Neuronal stem cell (in vitro differentiated cells): ENCODE measurements around the gene THOC6.

Source experiments
- DNase-seq: peaks from one replicate; pipeline ENCODE4 v3.0.0-alpha.2; 2013; ENCODE audit warnings: low spot score
- H2AFZ ChIP-seq: one replicate; pipeline ENCODE4 v1.6.1; 2013; ENCODE audit warnings: mild to moderate bottlenecking, low read length, inconsistent platforms
- H2AK5ac ChIP-seq: 2 replicates; pipeline ENCODE4 v1.6.1; 2013; ENCODE audit warnings: low read depth, mild to moderate bottlenecking, inconsistent platforms, low read length, moderate library complexity, mixed read lengths
- H2BK120ac ChIP-seq: 2 replicates; pipeline ENCODE4 v1.6.1; 2013; ENCODE audit warnings: low read depth, mild to moderate bottlenecking, inconsistent platforms, low read length, moderate library complexity, mixed read lengths
- H2BK12ac ChIP-seq: one replicate; pipeline ENCODE4 v1.6.1; 2013; ENCODE audit warnings: low read length, inconsistent platforms
- H2BK15ac ChIP-seq: 2 replicates; pipeline ENCODE4 v1.6.1; 2013; ENCODE audit warnings: mild to moderate bottlenecking, low read length, inconsistent platforms, mixed read lengths
- H2BK5ac ChIP-seq: one replicate; pipeline ENCODE4 v1.6.1; 2013; ENCODE audit warnings: inconsistent platforms, mild to moderate bottlenecking, low read length, moderate library complexity
- H3K14ac ChIP-seq: one replicate; pipeline ENCODE4 v1.6.1; 2013; ENCODE audit warnings: low read length, inconsistent platforms
- H3K18ac ChIP-seq: 2 replicates; pipeline ENCODE4 v1.6.1; 2013; ENCODE audit warnings: low read length, inconsistent platforms
- H3K23ac ChIP-seq: 2 replicates; pipeline ENCODE4 v1.6.1; 2013; ENCODE audit warnings: low read depth, mild to moderate bottlenecking, mixed read lengths, low read length, inconsistent platforms; ENCODE audit not compliant: poor library complexity
- H3K27ac ChIP-seq: replicated peaks from 3 replicates; pipeline ENCODE4 v1.5.1; 2013; ENCODE audit warnings: low read length, inconsistent platforms
- H3K27me3 ChIP-seq, 3 experiments: 2 replicates each; pipeline ENCODE4 v1.6.1; 2013; ENCODE audit warnings: low read length in 3 of 3, mild to moderate bottlenecking in 2 of 3, inconsistent platforms in 1 of 3, low read depth in 1 of 3, mixed read lengths in 1 of 3, moderate library complexity in 1 of 3; ENCODE audit not compliant: control insufficient read depth in 3 of 3, insufficient read depth in 3 of 3
- H3K36me3 ChIP-seq, 2 donors: replicated peaks in 1 of 2; 2 replicates each; pipeline ENCODE4 v1.6.1; 2013; ENCODE audit warnings: low read length in 2 of 2; ENCODE audit not compliant: control insufficient read depth in 2 of 2, insufficient read depth in 2 of 2
- H3K4ac ChIP-seq: 2 replicates; pipeline ENCODE4 v1.6.1; 2013; ENCODE audit warnings: inconsistent platforms, mild to moderate bottlenecking, low read length, moderate library complexity
- H3K4me1 ChIP-seq, 2 donors: 1 replicate in 1 of 2; 2 replicates in 1 of 2; pipeline ENCODE4 v1.6.1; 2013; ENCODE audit warnings: low read length in 2 of 2, low read depth in 1 of 2; ENCODE audit not compliant: control insufficient read depth in 2 of 2, insufficient read depth in 1 of 2
- H3K4me2 ChIP-seq: one replicate; pipeline ENCODE4 v1.6.1; 2013; ENCODE audit warnings: mild to moderate bottlenecking, low read length, inconsistent platforms; ENCODE audit not compliant: insufficient read depth, poor library complexity, severe bottlenecking
- H3K4me3 ChIP-seq, 2 donors: 2 replicates each; pipeline ENCODE4 v1.5.1; 2013; ENCODE audit warnings: low read length in 2 of 2, mild to moderate bottlenecking in 2 of 2, inconsistent platforms in 1 of 2, moderate library complexity in 1 of 2
- H3K79me1 ChIP-seq: one replicate; pipeline ENCODE4 v1.6.1; 2013; ENCODE audit warnings: low read depth, mild to moderate bottlenecking, inconsistent platforms, low read length, moderate library complexity
- H3K9ac ChIP-seq: one replicate; pipeline ENCODE4 v1.6.1; 2013; ENCODE audit warnings: mild to moderate bottlenecking, low read depth, low read length, inconsistent platforms; ENCODE audit not compliant: poor library complexity
- H3K9me3 ChIP-seq, 2 donors: replicated peaks in 1 of 2; 2 replicates each; pipeline versions ENCODE3 to v1.6.1; 2013; ENCODE audit warnings: low read length in 2 of 2, mild to moderate bottlenecking in 2 of 2, inconsistent platforms in 1 of 2, low read depth in 1 of 2, mixed read lengths in 1 of 2, moderate library complexity in 1 of 2; ENCODE audit not compliant: control insufficient read depth in 2 of 2, insufficient read depth in 1 of 2
- H4K8ac ChIP-seq: one replicate; pipeline ENCODE4 v1.6.1; 2013; ENCODE audit warnings: low read depth, mild to moderate bottlenecking, inconsistent platforms, low read length, moderate library complexity
- H4K91ac ChIP-seq: one replicate; pipeline ENCODE4 v1.6.1; 2013; ENCODE audit warnings: low read length, low read depth, mild to moderate bottlenecking, inconsistent platforms; ENCODE audit not compliant: poor library complexity
- WGBS, 2 donors: extraction: QIAGEN DNeasy Blood & Tissue Kit; methylation state at CpG; one replicate each; pipeline ENCODE4 v1.1.7; 2013; ENCODE audit warnings: missing lambda C conversion rate in 2 of 2, mixed read lengths in 1 of 2; ENCODE audit not compliant: insufficient read length in 2 of 2, insufficient replicate concordance in 1 of 2; ENCODE audit errors: extremely low coverage in 2 of 2; 5-methylcytosine and 5-hydroxymethylcytosine counted together

The THOC6 gene

GRCh38 chr16:2976201-2976600 is 47.6 kb upstream of the THOC6 start:
- H3K4me2 ChIP-seq, result no peak overlapping the region
- WGBS, 2 donors, result no CpG with 5 or more reads among the region's 7 CpGs
- H3K36me3 ChIP-seq, result peaks cover 31 to 76% of the 10 kb centered on the region in 2 donors

DNA sequence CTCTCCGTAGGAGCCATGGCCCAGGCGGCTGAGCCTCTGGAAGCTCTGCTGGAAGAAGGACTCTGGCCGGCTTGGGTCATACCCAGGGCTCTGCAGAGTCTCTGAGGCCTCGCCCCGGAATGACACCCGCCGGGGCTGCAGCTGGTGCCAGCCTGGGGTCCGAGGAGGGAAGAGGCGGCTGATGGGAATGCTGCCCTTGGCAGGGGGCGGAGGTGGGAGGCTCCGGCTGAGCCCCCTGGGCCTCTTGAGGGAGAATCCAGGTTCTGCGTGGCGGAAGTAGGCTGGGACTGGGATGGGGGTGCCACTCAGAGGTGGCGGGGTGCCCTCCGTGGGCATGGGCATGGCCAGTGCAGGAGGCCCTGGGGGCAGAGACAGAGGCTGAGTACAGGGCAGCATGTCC is 47.2 kb upstream of the THOC6 start:
- no peak overlapping the region for H3K9ac ChIP-seq
- H3K18ac ChIP-seq, result no peak overlapping the region
- H3K4ac ChIP-seq, result no peak overlapping the region
- no peak overlapping the region for H3K4me2 ChIP-seq
- WGBS, 2 donors, result no CpG with 5 or more reads among the region's 15 CpGs
- no peak overlapping the region for H4K91ac ChIP-seq
- no peak overlapping the region for H2BK5ac ChIP-seq
- no peak for DNase-seq
- peaks cover 29 to 71% of the 10 kb centered on the region in 2 donors for H3K36me3 ChIP-seq
- peaks cover 9% of the 10 kb centered on the region for H3K79me1 ChIP-seq
- no peak overlapping the region for H2AK5ac ChIP-seq
- H4K8ac ChIP-seq, result no peak overlapping the region
- H3K14ac ChIP-seq, result no peak overlapping the region
- H3K23ac ChIP-seq, result no peak overlapping the region
- H3K27me3 ChIP-seq, result no peaks in the 10 kb centered on the region
- H2AFZ ChIP-seq, result no peak overlapping the region
- no peak overlapping the region for H2BK12ac ChIP-seq
- H3K9me3 ChIP-seq, result no peaks in the 10 kb centered on the region
- no peak overlapping the region for H2BK15ac ChIP-seq
- no peak overlapping the region for H2BK120ac ChIP-seq
- peaks cover 10 to 15% of the 10 kb centered on the region in 2 donors for H3K4me1 ChIP-seq
- no peak overlapping the region for H3K27ac ChIP-seq
- no peak overlapping the region for H3K4me3 ChIP-seq

More at GRCh38 chr16:2976201-2976600, 47.6 kb upstream of the THOC6 start:
- H3K23ac ChIP-seq, result no peak overlapping the region
- H3K4ac ChIP-seq, result no peak overlapping the region
- no peak overlapping the region for H3K18ac ChIP-seq
- H4K91ac ChIP-seq, result no peak overlapping the region
- H2AK5ac ChIP-seq, result no peak overlapping the region
- no peak overlapping the region for H2BK5ac ChIP-seq
- H2BK12ac ChIP-seq, result no peak overlapping the region
- no peak overlapping the region for H3K9ac ChIP-seq
- no peak overlapping the region for H3K14ac ChIP-seq
- H3K27ac ChIP-seq, result no peak overlapping the region
- no peak for DNase-seq
- H3K4me3 ChIP-seq, result no peak overlapping the region
- no peak overlapping the region for H2BK15ac ChIP-seq
- H4K8ac ChIP-seq, result no peak overlapping the region
- H3K4me1 ChIP-seq, result peaks cover 7 to 10% of the 10 kb centered on the region in 2 donors
- H3K79me1 ChIP-seq, result peaks cover 10% of the 10 kb centered on the region
- no peaks in the 10 kb centered on the region for H3K9me3 ChIP-seq
- no peaks in the 10 kb centered on the region for H3K27me3 ChIP-seq
- H2BK120ac ChIP-seq, result no peak overlapping the region
- H2AFZ ChIP-seq, result no peak overlapping the region

- no peak overlapping the region for H3K14ac ChIP-seq
- H3K4me2 ChIP-seq, result no peak overlapping the region
- peaks cover 9% of the 10 kb centered on the region for H3K79me1 ChIP-seq
- H4K91ac ChIP-seq, result no peak overlapping the region
- no peaks in the 10 kb centered on the region for H3K9me3 ChIP-seq
- H3K27ac ChIP-seq, result no peak overlapping the region
- H2AK5ac ChIP-seq, result no peak overlapping the region
- H3K23ac ChIP-seq, result no peak overlapping the region
- WGBS, 2 donors, result no CpG with 5 or more reads among the region's 6 CpGs
- no peak overlapping the region for H3K18ac ChIP-seq
- H3K36me3 ChIP-seq, result peaks cover 26 to 63% of the 10 kb centered on the region in 2 donors
- H3K9ac ChIP-seq, result no peak overlapping the region
- H3K27me3 ChIP-seq, result peaks cover 0 to 3% (median 0%) of the 10 kb centered on the region in 3 experiments
- no peak overlapping the region for H3K4me3 ChIP-seq
- H2BK120ac ChIP-seq, result no peak overlapping the region
- no peak overlapping the region for H2BK5ac ChIP-seq
- no peak overlapping the region for H2BK12ac ChIP-seq
- H4K8ac ChIP-seq, result no peak overlapping the region
- no peak overlapping the region for H3K4ac ChIP-seq
- no peak for DNase-seq
- no peak overlapping the region for H2AFZ ChIP-seq
- H3K4me1 ChIP-seq, result peaks cover 14 to 18% of the 10 kb centered on the region in 2 donors
- no peak overlapping the region for H2BK15ac ChIP-seq
These were observed 46.4 kb upstream of the THOC6 start for GRCh38 chr16:2977440-2977839.

DNA sequence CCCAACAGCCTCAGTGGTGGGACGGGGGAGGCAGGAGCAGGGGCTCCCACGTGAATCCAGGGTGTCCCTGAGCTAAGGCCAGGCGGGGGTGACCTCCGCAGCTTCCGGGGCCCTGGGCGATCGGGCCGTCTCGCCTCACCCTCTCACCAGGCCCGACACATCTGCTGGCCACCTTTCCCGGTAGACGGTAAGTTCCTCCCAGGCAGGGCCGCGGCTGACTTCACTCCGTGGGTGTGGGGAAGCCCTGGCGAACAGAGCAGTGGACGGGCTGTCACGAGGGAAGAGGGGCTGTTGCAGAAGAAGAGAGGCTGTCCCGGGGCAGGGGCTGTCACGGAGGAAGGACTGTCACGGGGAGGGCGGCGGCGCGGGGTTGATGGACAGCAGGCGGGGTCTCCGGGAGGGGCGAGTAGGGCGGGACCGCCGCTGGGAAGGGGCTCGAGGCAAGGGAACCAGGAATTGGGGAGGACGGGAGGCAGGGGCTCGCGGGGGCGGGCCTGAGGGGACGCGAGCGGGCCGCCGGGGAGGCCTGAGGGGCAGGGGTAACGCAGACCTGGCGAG is 44.1 kb upstream of the THOC6 start:
- Histone ChIP-seq H2BK5ac (peak overlapping the region; percentile 90), H3K27me3 (peaks cover 0 to 8% (median 0%) of the 10 kb centered on the region in 3 experiments), H3K79me1 (peaks cover 9% of the 10 kb centered on the region), H3K23ac (peak overlapping the region; percentile 100), H2BK120ac (no peak overlapping the region), H2BK12ac (no peak overlapping the region), H4K91ac (peak overlapping the region; percentile 53), H3K9ac (peak overlapping the region; percentile 91), H3K36me3 (peaks cover 13 to 40% of the 10 kb centered on the region in 2 donors), H3K4me1 (peaks cover 14 to 20% of the 10 kb centered on the region in 2 donors), H2BK15ac (peak overlapping the region; percentile 94), H3K27ac (no peak overlapping the region), H3K4ac (no peak overlapping the region), H3K4me3 (peak overlapping the region; percentile 87 to 95), H4K8ac (no peak overlapping the region), H3K18ac (peak overlapping the region; percentile 83), H3K4me2 (peak overlapping the region; percentile 93), H2AK5ac (peak overlapping the region; percentile 63), H3K9me3 (no peaks in the 10 kb centered on the region), H2AFZ (peak overlapping the region; percentile 85), H3K14ac (peak overlapping the region; percentile 94)
- no CpG with 5 or more reads among the region's 43 CpGs for whole genome bisulfite sequencing, 2 donors
- no peak for DNase-seq
